ENCODE results near the gene TRIO. TPM values are rescaled to one million over a fixed set of nuclear protein-coding genes. Genes with fewer than 3 reads are reported as not detected.

Gene TRIO
- total RNA-seq, 1 donor from 2014 or later = 71.6 TPM

- DNase-seq (ENCODE audit: low read depth) (peak; percentile 70), FAIRE-seq (no peak)
- Histone ChIP-seq H3K27me3 (ENCODE audit: control insufficient read depth, insufficient read depth, low read length) (no peaks in the 10 kb centered on the region), H3K36me3 (ENCODE audit: control insufficient read depth, insufficient read depth, low read length) (peaks cover 11% of the 10 kb centered on the region), H3K4me3 (ENCODE audit: low read depth, low read length) (no peak overlapping the region)
- no peak for TF ChIP-seq CTCF (IDR thresholded peaks at IDR 0.05; ENCODE audit: insufficient read depth, low read length, severe bottlenecking)
These were observed 278.7 kb downstream of the TRIO start for GRCh38 chr5:14421851-14422250.

- Histone ChIP-seq H3K36me3 (ENCODE audit: control insufficient read depth, insufficient read depth, low read length) (peaks cover 15% of the 10 kb centered on the region), H3K27me3 (ENCODE audit: control insufficient read depth, insufficient read depth, low read length) (no peaks in the 10 kb centered on the region), H3K4me3 (ENCODE audit: low read depth, low read length) (no peak overlapping the region)
- no peak for TF ChIP-seq CTCF (IDR thresholded peaks at IDR 0.05; ENCODE audit: insufficient read depth, low read length, severe bottlenecking)
- FAIRE-seq (no peak), DNase-seq (ENCODE audit: low read depth) (no peak)
These were observed 281.0 kb downstream of the TRIO start for GRCh38 chr5:14424011-14424685.

- Histone ChIP-seq H3K27me3 (ENCODE audit: control insufficient read depth, insufficient read depth, low read length) (no peaks in the 10 kb centered on the region), H3K4me3 (ENCODE audit: low read depth, low read length) (no peak overlapping the region), H3K36me3 (ENCODE audit: control insufficient read depth, insufficient read depth, low read length) (peaks cover 10% of the 10 kb centered on the region)
- no peak for FAIRE-seq
- no peak for TF ChIP-seq CTCF (IDR thresholded peaks at IDR 0.05; ENCODE audit: insufficient read depth, low read length, severe bottlenecking)
- no peak for DNase-seq (ENCODE audit: low read depth)
These were observed 282.4 kb downstream of the TRIO start for GRCh38 chr5:14425559-14425958.

- no peak overlapping the region for H3K4me3 ChIP-seq (ENCODE audit: low read depth, low read length)
- H3K36me3 ChIP-seq (ENCODE audit: control insufficient read depth, insufficient read depth, low read length) = peaks cover 10% of the 10 kb centered on the region
- no peak for TF ChIP-seq CTCF (IDR thresholded peaks at IDR 0.05; ENCODE audit: insufficient read depth, low read length, severe bottlenecking)
- no peak for DNase-seq (ENCODE audit: low read depth)
- FAIRE-seq = no peak
- H3K27me3 ChIP-seq (ENCODE audit: control insufficient read depth, insufficient read depth, low read length) = no peaks in the 10 kb centered on the region
These were observed 283.4 kb downstream of the TRIO start for GRCh38 chr5:14426521-14426920.

GRCh38 chr5:14428302-14429081, 285.4 kb downstream of the TRIO start:
- no peak for FAIRE-seq
- peaks cover 9% of the 10 kb centered on the region for H3K36me3 ChIP-seq (ENCODE audit: control insufficient read depth, insufficient read depth, low read length)

More at GRCh38 chr5:14428302-14429081, 285.4 kb downstream of the TRIO start:
- no peak for TF ChIP-seq CTCF (IDR thresholded peaks at IDR 0.05; ENCODE audit: insufficient read depth, low read length, severe bottlenecking)
- H3K4me3 ChIP-seq (ENCODE audit: low read depth, low read length) = no peak overlapping the region
- no peaks in the 10 kb centered on the region for H3K27me3 ChIP-seq (ENCODE audit: control insufficient read depth, insufficient read depth, low read length)
- DNase-seq (ENCODE audit: low read depth) = peak; percentile 69
